Ovary (tissue), 9 donors: ENCODE results near the gene PSMB7. TPM values are rescaled to one million over a fixed set of nuclear protein-coding genes. Genes with fewer than 3 reads are reported as not detected.

ENCODE experiments used
- DNase-seq, 5 donors: peaks; one replicate each; pipeline ENCODE4 v3.0.0-alpha.2; 2019 to 2020
- H3K27ac ChIP-seq, 2 donors: fragments of 200-600 bp; one replicate each; pipeline versions ENCODE4 v1.5.1 to v1.8.0; 2019 to 2022
- H3K27me3 ChIP-seq: fragments of 200-600 bp; one replicate; pipeline ENCODE4 v1.8.0; 2022
- H3K36me3 ChIP-seq: fragments of 200-600 bp; sonication (generic); one replicate; pipeline ENCODE4 v1.5.1; 2019
- H3K4me1 ChIP-seq: one replicate; pipeline ENCODE4 v1.8.1; 2013; ENCODE audit warnings: mild to moderate bottlenecking, moderate library complexity; ENCODE audit not compliant: insufficient read depth
- H3K4me3 ChIP-seq: fragments of 200-600 bp; sonication (generic); one replicate; pipeline ENCODE4 v1.5.1; 2017
- H3K9me3 ChIP-seq, 2 donors: fragments of 200-600 bp in 1 of 2; sonication (generic) in 1 of 2; one replicate each; pipeline versions ENCODE4 v1.5.1 to v1.8.1; 2013 to 2019; ENCODE audit warnings: mild to moderate bottlenecking in 1 of 2, moderate library complexity in 1 of 2
- CTCF ChIP-seq, 3 donors: fragments of 450-650 bp in 2 of 3; fragments of 200-600 bp in 1 of 3; IDR thresholded peaks; one replicate each; pipeline versions ENCODE4 v1.5.1 to v1.8.0; 2016 to 2022; ENCODE audit warnings: antibody characterized with exemption in 3 of 3, mild to moderate bottlenecking in 1 of 3
- EP300 ChIP-seq: sonication (generic); formaldehyde crosslinking; IDR thresholded peaks from one replicate; pipeline ENCODE4 v1.6.1; 2017; ENCODE audit warnings: antibody characterized with exemption
- POLR2A ChIP-seq: fragments of 450-650 bp; IDR thresholded peaks from one replicate; pipeline ENCODE4 v1.6.1; 2017; ENCODE audit warnings: antibody characterized with exemption, mild to moderate bottlenecking, moderate library complexity
- WGBS, 3 donors: extraction: QIAGEN DNeasy Blood & Tissue Kit in 1 of 3; methylation state at CpG; one replicate each; pipeline versions ENCODE4 v1.1.5 to v1.1.7; 2013 to 2017; 5-methylcytosine and 5-hydroxymethylcytosine counted together
- intact Hi-C, 4 donors: fragments of 100-400 bp; cut with DNase I; formaldehyde crosslinking; loops; one replicate each; pipeline versions ENCODE4 v1.11.0 to v1.15.1; 2022 to 2023
- polyA plus RNA-seq, 2 donors: library from polyadenylated mRNA; stranded (reverse); fragments of 200-250 nt in 1 of 2; fragments of 350-450 nt in 1 of 2; fragmentation: Illumina TruSeq in 1 of 2; extraction: RNeasy Lipid Tissue Mini Kit (QIAGEN cat#74804) in 1 of 2; gene quantifications; one replicate each; pipeline ENCODE4 v1.2.3, GENCODE V29; 2013 to 2014
- total RNA-seq, 7 donors: library from RNA; depleted of rRNA in 2 of 7; stranded (reverse); fragments of >200 nt in 2 of 7; fragmentation: NEBNext Ultra II Directional in 3 of 7; extraction: Animal tissue kit (Norgen Biotek cat#: 25700) in 3 of 7; gene quantifications; one replicate each; pipeline versions ENCODE4 v1.1.0 to v1.2.4, GENCODE V29; 2016 to 2023
- donor health status: DM: no; HTN: no; CAD: no; lungs with moderate emphysema.
- donor health status: DM: no; HTN: no; CAD: no.
- donor health status: Bipolar disorder and iron deficiency.
- donor health status: DM: yes; HTN: yes; CAD: no.
- donor health status: DM: no; HTN: no; CAD: no.
- donor health status: DM: yes; HTN: yes; CAD: no.

PSMB7 gene
- total and polyA plus RNA-seq, 9 donors: 88.0 to 211 (median 95.1) TPM

DNA sequence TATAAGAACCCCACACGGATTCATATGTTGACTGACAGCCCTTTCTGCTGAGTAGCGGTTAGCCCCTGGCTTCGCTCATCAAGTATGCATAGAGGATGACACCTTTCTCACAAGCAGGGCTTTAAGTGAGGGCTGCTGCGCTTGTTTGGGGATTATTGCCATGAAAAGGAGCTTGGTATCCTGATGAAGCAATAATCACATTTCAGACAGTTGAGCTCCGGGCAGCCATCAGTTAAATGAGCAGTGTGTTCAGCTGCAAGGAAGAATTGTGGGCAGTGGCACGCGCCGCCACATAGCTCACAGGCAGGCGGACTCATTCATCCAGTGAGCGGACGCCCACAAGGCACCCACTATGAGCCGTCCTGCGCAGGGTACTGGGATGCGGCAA, 79.9 kb downstream of the PSMB7 start:
- Histone ChIP-seq H3K9me3 (peaks cover 0 to 4% of the 10 kb centered on the region in 2 donors), H3K36me3 (no peaks in the 10 kb centered on the region), H3K4me1 (no peaks in the 10 kb centered on the region), H3K27ac (no peak overlapping the region), H3K27me3 (no peaks in the 10 kb centered on the region), H3K4me3 (no peak overlapping the region)
- TF ChIP-seq POLR2A (no peak), EP300 (no peak), CTCF (IDR thresholded peaks at IDR 0.05) (no peak)
- no peak for DNase-seq
- intact Hi-C loops: no loop called here
- WGBS, 3 donors: 86 to 89% (median 89%) methylated on average over 14 of the region's 14 CpGs

DNA sequence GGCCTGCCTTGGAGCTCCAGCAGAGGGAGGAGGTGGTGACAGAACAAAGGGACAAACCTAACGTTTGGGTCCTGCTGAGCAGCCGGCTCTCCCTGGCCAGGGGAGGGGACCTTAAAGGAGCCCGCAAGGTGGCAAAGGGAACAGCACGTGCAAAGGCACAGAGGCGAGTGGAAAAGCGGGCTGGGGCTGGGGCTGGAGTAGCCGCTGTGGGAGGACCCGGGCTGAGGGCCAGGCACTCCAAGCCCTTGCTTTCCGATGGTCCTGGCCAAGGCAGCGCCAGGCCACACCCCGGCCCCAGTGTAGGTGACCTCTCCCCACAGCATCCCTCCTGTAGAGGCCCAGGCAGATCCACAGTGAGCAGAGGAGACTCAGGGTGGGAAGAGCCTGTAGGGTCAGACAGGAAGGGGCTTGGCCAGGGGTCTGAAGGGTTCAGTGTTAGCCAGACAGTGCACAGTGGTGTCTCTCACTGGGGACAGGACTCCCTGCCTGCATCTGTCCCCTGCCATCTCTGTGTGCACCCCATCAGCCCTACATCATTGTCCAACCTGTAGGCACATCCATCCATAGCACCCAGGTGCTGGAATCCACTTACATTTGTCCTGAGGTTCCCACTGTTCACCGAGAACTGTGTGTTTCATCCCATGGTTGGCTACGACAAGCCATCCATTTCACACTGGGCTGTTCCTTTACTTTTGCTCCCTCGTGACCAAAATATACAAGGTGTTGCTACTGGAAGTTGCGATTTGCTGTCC, 80.5 kb downstream of the PSMB7 start:
- Histone ChIP-seq H3K4me3 (no peak overlapping the region), H3K36me3 (no peaks in the 10 kb centered on the region), H3K27ac (no peak overlapping the region), H3K27me3 (no peaks in the 10 kb centered on the region), H3K4me1 (no peaks in the 10 kb centered on the region), H3K9me3 (peaks cover 0 to 4% of the 10 kb centered on the region in 2 donors)
- 89 to 93% (median 92%) methylated on average over 15 of the region's 15 CpGs for WGBS, 3 donors
- no peak for TF ChIP-seq CTCF (IDR thresholded peaks at IDR 0.05)
- TF ChIP-seq EP300: no peak
- TF ChIP-seq POLR2A: no peak
- intact Hi-C loops: no loop called here
- no peak for DNase-seq

DNA sequence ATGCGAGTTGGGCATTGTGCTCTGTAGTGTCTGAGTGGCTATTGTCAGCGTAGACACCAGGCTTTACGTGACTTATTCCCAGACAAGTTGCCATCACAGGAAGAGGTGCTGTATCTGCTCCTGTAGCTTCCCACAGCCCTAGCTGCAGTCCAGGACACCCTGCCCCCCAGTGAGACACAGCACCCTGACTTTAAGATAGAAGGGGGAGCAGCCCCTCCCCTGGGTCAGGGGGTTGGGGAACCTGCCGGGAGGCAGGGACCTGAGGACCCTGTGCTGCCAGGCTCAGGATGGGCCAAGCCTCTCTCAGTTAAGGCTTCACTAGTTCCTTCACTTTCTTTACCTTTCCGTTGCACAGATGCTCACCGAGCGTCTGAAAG, 82.1 kb downstream of the PSMB7 start:
- WGBS, 3 donors: 86 to 90% (median 86%) methylated on average over 7 of the region's 7 CpGs
- no peak overlapping the region for H3K27ac ChIP-seq
- intact Hi-C loops: no loop called here
- DNase-seq: no peak
- H3K36me3 ChIP-seq: no peaks in the 10 kb centered on the region
- H3K9me3 ChIP-seq: peaks cover 0 to 4% of the 10 kb centered on the region in 2 donors
- no peaks in the 10 kb centered on the region for H3K4me1 ChIP-seq
- H3K27me3 ChIP-seq: no peaks in the 10 kb centered on the region
- no peak overlapping the region for H3K4me3 ChIP-seq
- no peak for TF ChIP-seq CTCF (IDR thresholded peaks at IDR 0.05)
- TF ChIP-seq EP300: no peak
- TF ChIP-seq POLR2A: no peak

DNA sequence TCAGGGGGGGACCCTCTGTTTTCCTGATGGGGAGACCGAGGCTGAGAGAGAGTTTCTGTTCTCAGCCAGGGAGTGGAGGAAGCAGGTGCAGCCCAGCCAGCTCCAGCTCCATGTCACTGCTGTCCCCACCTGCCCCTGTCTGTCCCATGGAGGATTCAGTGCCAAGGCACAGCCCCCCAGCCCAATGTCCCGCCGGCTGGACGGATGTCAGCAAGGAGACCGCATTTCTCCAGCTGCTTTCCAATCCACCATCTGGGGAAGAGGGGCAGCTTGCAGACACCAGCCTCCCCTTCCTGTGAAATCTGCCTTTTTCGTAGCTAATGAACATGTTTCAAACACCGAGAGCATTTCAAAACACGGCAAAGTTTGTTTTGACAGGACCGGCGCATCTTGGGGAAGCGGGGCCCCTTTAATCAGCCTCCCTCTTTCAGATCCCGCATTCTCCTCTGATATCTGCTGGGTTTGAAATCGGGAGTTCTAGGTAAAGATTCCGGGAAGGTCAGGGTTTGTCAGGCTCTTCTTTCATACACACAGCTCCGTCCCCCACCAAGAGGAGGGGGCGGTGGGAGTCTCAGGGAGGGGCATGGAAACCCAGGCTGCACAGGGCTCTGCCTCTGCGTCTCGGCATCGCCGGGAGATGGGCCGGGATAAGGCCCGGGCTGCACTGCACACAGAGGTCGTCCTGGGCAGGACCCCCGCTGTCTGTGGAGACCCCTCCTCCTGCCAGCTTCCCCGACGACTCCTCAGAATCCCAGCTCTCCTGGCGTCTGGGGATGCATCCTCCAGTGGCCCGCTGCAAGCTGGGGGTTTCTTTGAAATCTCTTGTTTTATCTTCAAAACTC, 82.7 kb downstream of the PSMB7 start:
- H3K4me3 ChIP-seq: no peak overlapping the region
- intact Hi-C loops: no loop called here
- peaks cover 0 to 1% of the 10 kb centered on the region in 2 donors for H3K9me3 ChIP-seq
- 41 to 55% (median 46%) methylated on average over 27 to 28 of the region's 28 CpGs for WGBS, 3 donors
- no peak overlapping the region for H3K27ac ChIP-seq
- H3K27me3 ChIP-seq: no peaks in the 10 kb centered on the region
- TF ChIP-seq EP300 (no peak), POLR2A (no peak)
- H3K36me3 ChIP-seq: no peaks in the 10 kb centered on the region
- no peaks in the 10 kb centered on the region for H3K4me1 ChIP-seq
- DNase-seq: no peak

DNA sequence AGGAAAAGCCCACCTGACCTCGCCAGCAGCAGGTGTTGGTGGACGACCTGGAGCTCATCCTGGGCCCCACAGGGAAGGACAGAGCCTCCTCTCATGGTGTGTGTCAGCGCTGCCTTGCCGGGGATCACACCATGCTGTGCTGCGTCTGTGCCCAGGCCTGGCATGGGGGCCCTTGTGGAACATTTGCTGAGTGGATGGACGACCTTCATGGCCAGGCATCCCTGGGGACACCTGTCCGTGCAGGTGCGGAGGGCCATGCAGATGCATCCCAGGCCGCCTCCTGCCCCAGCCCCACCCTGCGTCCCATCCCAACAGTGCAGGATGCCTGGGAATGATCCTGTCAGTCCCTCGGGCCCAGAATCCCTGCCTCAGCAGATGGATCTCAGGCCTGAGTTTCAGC, 83.7 kb downstream of the PSMB7 start:
- H3K4me3 ChIP-seq: no peak overlapping the region
- no peaks in the 10 kb centered on the region for H3K9me3 ChIP-seq
- 84 to 88% (median 88%) methylated on average over 11 of the region's 11 CpGs for WGBS, 3 donors

More for the DNA sequence above, 83.7 kb downstream of the PSMB7 start:
- Histone ChIP-seq H3K27ac (no peak overlapping the region), H3K36me3 (no peaks in the 10 kb centered on the region), H3K27me3 (no peaks in the 10 kb centered on the region), H3K4me1 (no peaks in the 10 kb centered on the region)
- intact Hi-C loops: no loop called here
- TF ChIP-seq CTCF (IDR thresholded peaks at IDR 0.05): no peak
- no peak for TF ChIP-seq POLR2A
- no peak for TF ChIP-seq EP300
- no peak for DNase-seq
